Measurements from ENCODE around the gene VHLL.
"Not testable (repeated sequence)": the region's sequence is repeated elsewhere in the genome, so short reads cannot be mapped to it uniquely, and the experiment has no call there.

The VHLL gene

DNA sequence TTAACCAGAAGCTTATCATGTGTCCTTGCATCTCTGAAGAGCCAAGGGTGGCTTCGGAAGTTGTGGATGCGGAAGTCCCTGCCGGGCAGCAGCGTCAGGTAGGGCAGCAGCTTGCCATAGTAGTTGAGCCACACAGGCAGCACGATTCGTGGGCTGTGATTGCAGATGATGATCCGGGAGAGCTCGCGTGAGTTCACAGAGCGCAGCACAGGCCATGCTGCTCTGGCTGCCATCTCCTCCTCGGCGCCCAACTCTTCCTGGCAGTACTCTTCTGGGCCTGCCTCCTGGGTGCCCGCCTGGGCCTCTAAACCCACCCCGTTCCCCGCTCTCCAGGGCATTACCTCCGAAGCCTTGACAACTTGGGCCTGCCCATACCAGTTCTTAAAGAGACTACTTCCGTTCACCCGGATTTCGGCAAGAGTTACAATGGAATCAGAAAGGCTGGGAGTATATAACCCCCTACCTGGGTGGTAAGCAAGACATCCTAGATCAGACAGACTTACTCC is at the start of gene VHLL:
VHLL (minus strand) TSS at position 456 of the 506 bp plus-strand sequence; CDS start at position 338, 118 bp downstream.
- DNase-seq (ENCODE audit: low spot score): no peak

DNA sequence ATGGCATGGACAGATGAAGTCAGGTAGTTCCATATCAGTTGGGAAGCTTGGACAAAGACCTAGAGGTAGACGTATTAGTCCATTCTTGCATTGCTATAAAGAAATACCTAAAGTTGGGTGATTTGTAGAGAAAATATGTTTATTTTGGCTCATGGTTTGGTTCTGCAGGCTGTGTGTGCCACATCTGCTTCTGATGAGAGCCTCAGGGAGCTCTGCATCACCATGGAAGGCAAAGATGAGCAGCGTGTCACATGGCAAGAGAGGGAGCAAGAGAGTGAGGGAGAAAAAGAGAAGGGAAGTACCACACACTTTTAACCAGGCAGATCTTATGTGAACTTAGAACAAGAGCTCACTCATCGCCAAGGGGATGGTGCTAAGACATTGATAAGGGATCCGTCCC is 48.2 kb upstream of the VHLL start:
- no peak for DNase-seq (ENCODE audit: low spot score)

GRCh38 chr1:156346636-156347035 is 47.5 kb upstream of the VHLL start:
- DNase-seq (ENCODE audit: low spot score): no peak

DNA sequence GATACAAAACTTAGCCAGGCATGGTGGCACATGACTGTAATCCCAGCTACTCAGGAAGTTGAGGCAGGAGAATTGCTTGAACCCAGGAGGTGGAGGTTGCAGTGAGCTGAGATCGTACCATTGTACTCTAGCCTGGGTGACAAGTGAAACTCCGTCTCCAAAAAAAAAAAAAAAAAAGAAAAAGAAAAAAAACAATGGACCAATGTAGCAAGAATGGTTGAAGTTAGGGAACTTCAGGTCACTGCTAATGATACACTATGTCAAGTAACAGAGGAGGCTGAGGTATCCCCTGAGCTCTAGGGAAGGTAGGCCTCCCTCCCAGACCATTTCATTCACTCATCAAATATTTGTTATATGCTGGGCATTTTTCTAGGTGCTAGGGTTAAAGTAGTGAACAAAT is 46.9 kb upstream of the VHLL start:
- not testable (repeated sequence) for DNase-seq (ENCODE audit: low spot score)

- DNase-seq (ENCODE audit: low spot score): no peak
These were observed 45.3 kb upstream of the VHLL start for GRCh38 chr1:156344409-156344808.

- DNase-seq (ENCODE audit: low spot score): no peak
These were observed 43.3 kb upstream of the VHLL start for GRCh38 chr1:156342166-156342955.

GRCh38 chr1:156338180-156338976 is 39.3 kb upstream of the VHLL start, which contains the start of the genes CCT3 and TSACC:
CCT3 (minus strand) TSS chr1:156338292; CDS start chr1:156338184, 108 bp downstream.
TSACC (plus strand) TSS chr1:156338526; CDS start chr1:156339758, 1,232 bp downstream.
- peak; percentile 100 for DNase-seq (ENCODE audit: low spot score)

- DNase-seq (ENCODE audit: low spot score): no peak
These were observed 38.7 kb upstream of the VHLL start for GRCh38 chr1:156337888-156338179.

DNA sequence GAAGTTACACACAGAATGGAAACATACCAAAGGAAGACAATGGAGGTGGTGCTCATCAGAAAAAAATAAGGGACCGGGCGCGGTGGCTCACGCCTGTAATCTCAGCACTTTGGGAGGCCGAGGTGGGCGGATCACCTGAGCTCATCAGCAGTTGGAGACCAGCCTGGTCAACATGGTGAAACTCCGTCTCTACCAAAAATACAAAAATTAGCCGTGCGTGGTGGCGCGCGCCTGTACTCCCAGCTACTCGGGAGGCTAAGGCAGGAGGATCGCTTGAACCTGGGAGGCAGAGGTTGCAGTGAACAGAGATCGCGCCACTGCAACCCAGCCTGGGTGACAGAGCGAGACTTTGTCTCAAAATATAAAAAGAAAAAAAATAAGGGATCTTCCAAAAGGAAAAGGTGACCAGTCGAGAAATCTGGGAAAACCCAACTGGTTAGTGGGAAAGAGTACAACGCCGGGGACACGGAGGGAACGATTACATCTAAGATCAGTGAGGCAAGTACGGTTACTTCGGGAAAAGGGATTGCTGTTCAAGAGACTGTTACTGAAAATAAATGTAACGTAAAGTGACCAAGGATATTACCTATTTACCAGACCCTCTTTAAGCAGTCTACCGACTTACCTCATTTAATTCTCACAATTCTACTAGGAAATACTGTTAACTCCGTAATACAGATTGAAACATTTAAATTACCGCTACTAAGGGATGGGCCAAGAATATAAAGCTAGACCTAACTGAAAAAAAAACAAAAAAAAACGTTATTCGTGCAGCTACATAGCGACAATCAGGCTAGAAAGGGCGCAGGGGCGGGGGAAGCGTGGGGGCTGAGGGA is 38.2 kb upstream of the VHLL start:
- peak; percentile 10 for DNase-seq (ENCODE audit: low spot score)

DNA sequence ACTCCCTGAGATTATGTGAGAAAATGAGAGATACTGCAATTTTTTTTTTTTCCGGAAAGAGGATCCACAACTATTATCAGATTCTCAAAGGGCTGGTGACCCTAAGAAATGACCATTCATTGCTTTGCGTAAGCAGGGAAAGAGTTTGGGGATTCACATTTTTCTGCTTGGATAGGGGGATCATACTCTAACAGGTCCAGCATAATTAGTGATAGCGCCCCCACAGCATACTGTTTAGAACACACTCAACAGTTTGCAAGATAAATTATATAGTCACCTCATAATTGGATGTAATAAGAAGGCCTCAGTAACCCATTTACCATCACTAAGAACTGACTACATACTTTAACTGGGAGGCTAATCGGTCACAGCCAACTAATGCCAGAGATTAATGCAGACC is 37.1 kb upstream of the VHLL start:
- DNase-seq (ENCODE audit: low spot score): no peak

- not testable (repeated sequence) for DNase-seq (ENCODE audit: low spot score)
These were observed 24.1 kb upstream of the VHLL start for GRCh38 chr1:156323179-156323578.

DNA sequence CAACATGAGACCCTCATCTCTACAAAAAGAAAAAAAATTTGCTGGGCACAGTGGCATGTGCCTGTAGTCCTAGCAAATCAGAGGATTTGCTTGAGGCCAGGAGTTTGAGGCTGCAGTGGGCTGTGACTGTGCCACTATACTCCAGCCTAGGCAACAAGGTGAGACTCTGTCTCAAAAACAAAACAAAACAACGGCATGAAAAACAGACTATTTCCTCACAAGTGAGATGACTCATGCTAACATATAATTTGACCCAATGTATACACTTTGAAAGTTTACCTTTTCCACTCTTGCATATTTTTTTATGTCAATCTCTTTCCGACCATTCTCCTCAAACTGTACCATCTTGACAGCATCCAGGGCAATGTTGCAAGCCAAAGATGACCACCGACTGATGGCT is 21.5 kb upstream of the VHLL start:
- DNase-seq (ENCODE audit: low spot score): no peak

DNA sequence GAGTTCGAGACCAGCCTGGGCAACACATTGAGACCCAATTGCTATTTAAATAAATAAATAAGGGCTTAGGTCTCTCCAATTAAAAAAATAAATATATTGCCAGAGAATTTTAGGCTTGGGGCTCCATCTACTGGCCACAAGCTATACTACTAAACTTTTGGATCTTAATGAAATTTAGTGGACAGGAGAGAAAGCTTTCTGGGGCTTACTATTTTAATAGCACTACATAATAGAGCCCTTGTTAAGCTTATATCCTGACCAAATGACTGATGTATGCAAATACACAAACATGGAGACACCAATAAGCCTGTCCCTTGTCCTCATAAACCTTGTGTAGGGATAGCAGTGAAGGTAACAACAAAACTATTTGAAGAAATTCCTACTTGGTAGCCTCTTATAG is 20.6 kb upstream of the VHLL start:
- DNase-seq (ENCODE audit: low spot score): peak; percentile 44

DNA sequence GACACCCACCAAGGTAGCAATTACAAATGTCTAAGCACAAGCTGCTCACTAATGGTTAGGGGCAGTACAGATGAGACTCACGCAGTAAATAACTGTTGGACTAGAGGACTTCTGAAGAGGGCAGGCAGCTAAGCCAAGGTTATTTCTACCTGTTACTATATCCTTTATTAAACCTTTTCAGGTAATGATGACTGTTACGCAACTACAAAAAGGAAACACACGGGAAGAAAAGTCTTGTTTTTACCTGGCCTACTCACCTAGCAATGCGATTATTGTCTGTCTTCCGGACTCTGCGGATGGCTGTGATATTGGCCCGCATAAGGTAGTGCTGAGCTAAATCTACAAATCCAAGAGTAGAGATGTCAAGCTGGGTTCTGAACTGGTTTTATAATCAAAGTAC is 17.8 kb upstream of the VHLL start:
- DNase-seq (ENCODE audit: low spot score): no peak

DNA sequence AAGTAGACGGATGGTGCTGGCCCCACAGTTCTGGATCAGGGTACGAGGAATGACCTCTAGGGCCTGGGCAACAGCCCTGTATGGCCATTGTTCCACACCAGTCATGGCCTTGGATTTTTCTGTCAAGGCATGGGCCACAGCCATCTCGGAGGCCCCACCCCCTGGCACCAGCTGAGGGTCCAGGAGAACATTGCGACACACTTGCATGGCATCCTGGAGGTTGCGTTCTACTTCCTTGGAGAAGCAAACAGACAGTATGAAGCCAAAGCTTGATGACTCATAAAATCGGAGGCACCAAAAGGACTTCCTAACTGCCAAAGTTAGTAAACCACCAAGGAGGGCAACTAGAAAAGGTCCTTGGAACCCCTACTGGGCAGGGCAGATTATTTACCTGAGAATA is 11.9 kb upstream of the VHLL start:
- no peak for DNase-seq (ENCODE audit: low spot score)

DNA sequence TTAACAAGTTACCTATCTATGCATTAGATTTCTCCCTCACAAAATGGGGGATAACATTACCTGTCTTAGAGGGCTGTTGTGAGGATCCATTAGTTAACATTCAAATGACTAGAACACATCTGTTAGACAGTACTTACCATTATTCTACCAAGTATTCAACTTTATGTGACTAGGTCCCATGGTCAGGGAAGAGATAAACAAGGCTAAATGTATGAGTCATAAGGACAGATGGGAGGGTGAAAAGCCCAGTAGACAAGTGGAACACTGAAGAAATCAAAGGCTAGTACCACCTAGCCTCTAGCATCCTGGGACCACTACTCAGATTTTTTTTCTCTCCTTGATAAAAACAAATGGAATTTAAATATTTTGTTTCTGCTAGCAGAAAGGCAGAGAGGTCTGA is 9.0 kb upstream of the VHLL start:
- no peak for DNase-seq (ENCODE audit: low spot score)

GRCh38 chr1:156305215-156305614 is 6.1 kb upstream of the VHLL start:
- DNase-seq (ENCODE audit: low spot score): no peak

DNA sequence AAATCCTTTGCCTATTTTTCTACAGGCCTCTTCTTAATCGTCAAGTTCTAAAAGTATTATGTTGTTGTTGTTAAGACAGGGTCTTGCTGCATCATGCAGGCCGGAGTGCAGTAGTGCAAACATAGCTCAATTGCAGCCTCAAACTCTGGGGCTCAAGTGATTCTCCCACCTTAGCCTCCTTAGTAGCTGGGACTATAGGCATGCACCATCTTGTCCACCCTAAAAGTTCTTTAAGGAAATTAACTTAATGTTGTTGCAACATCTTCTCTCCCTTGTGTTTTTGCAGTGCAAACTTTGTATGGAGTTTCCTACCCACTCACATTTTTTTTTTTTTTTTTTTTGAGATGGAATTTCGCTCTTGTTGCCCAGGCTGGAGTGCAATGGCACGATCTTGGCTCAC is 4.1 kb upstream of the VHLL start:
- DNase-seq (ENCODE audit: low spot score): no peak

DNA sequence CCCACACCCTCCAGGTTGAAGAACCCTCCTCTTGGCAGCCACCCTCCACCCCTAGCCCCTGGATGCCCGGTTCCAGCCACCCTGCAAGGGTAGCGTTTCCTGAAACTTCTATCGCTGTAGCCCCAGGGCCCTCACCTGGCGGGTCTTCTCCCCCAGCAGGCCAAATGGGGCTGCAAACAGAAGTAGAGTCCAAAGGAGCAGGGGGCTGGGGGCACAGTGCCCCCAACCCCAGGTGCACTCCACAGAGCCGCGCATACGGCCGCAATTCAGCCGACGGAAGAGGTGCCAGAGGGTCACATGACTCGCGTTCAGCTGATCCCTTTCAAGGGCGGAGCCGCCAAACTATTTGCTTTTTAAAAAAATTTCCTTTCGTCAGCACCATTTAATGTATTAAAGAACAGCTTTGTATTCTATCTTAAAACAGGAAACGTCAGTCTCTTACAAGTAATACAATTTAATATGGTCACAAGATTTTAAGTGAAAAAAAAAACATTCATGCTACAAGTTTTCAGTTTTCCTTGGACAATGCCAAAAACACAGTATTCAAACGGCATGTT is 3.6 kb downstream of the VHLL start, which contains the start of gene GLMP:
GLMP (minus strand) TSS at position 289 of the 557 bp plus-strand sequence; CDS start at position 255, 34 bp downstream.
- DNase-seq (ENCODE audit: low spot score): peak; percentile 67

- DNase-seq (ENCODE audit: low spot score): no peak
These were observed 5.2 kb downstream of the VHLL start for GRCh38 chr1:156293895-156294294.

DNA sequence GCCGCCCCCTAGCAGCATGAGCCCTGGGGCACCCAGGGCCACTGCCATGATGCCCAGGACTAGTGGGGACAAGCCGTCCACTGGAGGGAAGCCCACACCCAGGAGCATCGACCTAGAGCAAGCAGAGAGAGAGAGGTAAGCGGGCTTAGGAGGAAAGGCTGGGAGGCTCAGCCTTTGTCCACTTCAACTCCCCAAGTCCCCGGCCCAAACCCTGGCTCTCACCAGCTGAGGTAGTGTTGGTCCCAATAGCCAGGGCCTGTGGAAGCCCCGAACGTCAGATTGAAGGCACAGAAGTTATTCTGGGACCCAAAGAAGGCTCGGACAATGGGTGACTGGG is 6.0 kb downstream of the VHLL start:
- DNase-seq (ENCODE audit: low spot score): no peak

Measured in cerebellar cortex (tissue), 1 donor.